ENCODE data around the gene TXN.

TXN gene

GRCh38 chr9:110217656-110218099 lies 38.6 kb downstream of the TXN start:
- no peaks in the 10 kb centered on the region for H3K36me3 ChIP-seq (ENCODE audit: low read length)
- no peak overlapping the region for H3K9ac ChIP-seq (ENCODE audit: low read length)
- H3K27me3 ChIP-seq (ENCODE audit: low read length), result no peaks in the 10 kb centered on the region
- no peaks in the 10 kb centered on the region for H3K9me2 ChIP-seq (replicated peaks; ENCODE audit: insufficient read depth, low read length)
- no peaks in the 10 kb centered on the region for H3K79me2 ChIP-seq (ENCODE audit: insufficient read depth, low read length)
- no peaks in the 10 kb centered on the region for H4K20me1 ChIP-seq (ENCODE audit: low read depth, low read length)
- H3K9me3 ChIP-seq (ENCODE audit: insufficient read depth, low read length), result no peaks in the 10 kb centered on the region
- H3K4me3 ChIP-seq (ENCODE audit: insufficient read depth, low read length, poor library complexity, severe bottlenecking), result no peak overlapping the region
- H3K27ac ChIP-seq (ENCODE audit: low read depth, low read length), result no peak overlapping the region
- no peaks in the 10 kb centered on the region for H3F3A ChIP-seq (ENCODE audit: insufficient read depth)
- H3K4me2 ChIP-seq (ENCODE audit: low read depth, low read length, poor library complexity, severe bottlenecking), result no peak overlapping the region
- no peak overlapping the region for H2AFZ ChIP-seq (ENCODE audit: low read depth, low read length, severe bottlenecking)
- TF ChIP-seq CTCF (IDR thresholded peaks at IDR 0.05; ENCODE audit: insufficient read depth, low read length, poor library complexity, severe bottlenecking) (peak; percentile 58), EZH2phosphoT487 (conservative IDR thresholded peaks at IDR 0.05; ENCODE audit: low read length) (no peak)

DNA sequence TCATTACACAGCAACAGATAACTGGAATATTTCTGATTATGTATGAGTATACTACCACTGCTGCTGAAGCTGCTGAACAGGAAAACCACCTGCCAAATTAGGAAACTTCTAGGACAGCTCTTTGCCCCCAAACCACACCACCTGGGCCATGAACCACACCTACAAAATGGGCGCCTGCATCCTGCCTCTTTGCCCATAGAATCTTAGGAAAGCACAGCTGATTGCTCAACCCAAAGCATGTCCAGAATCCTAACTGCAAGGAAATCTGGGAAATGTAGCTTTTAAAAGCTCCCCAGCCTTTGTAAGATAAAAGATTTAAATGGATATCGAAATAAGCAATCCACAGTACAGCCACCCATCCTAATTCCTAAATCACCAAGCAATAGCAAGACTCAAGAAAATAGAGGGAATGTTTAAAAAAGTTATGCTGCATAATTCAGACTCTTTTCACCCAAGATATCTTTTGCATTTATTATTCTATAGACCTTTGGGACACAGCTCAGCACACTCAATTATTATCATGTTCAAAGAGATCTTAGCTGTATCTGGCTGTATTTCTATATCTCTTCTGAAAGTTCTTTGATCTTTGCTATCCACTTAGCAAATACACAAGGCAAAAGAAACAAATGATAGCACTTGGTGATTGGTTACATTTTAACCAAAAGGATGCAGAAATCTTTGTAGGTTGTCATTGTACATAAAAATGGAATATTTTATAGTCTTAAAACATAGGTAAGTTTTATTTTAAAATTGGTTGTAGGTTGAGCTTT lies 41.5 kb downstream of the TXN start:
- Histone ChIP-seq H3K4me3 (ENCODE audit: insufficient read depth, low read length, poor library complexity, severe bottlenecking) (no peak overlapping the region), H3K4me2 (ENCODE audit: low read depth, low read length, poor library complexity, severe bottlenecking) (no peak overlapping the region), H3K9me2 (replicated peaks; ENCODE audit: insufficient read depth, low read length) (no peaks in the 10 kb centered on the region), H3K27me3 (ENCODE audit: low read length) (no peaks in the 10 kb centered on the region), H3K27ac (ENCODE audit: low read depth, low read length) (no peak overlapping the region), H3K9me3 (ENCODE audit: insufficient read depth, low read length) (no peaks in the 10 kb centered on the region), H4K20me1 (ENCODE audit: low read depth, low read length) (no peaks in the 10 kb centered on the region), H3K9ac (ENCODE audit: low read length) (no peak overlapping the region), H3K79me2 (ENCODE audit: insufficient read depth, low read length) (no peaks in the 10 kb centered on the region), H3K36me3 (ENCODE audit: low read length) (no peaks in the 10 kb centered on the region), H3F3A (ENCODE audit: insufficient read depth) (no peaks in the 10 kb centered on the region), H2AFZ (ENCODE audit: low read depth, low read length, severe bottlenecking) (no peak overlapping the region)
- TF ChIP-seq EZH2phosphoT487 (conservative IDR thresholded peaks at IDR 0.05; ENCODE audit: low read length), result no peak
- no peak for TF ChIP-seq CTCF (IDR thresholded peaks at IDR 0.05; ENCODE audit: insufficient read depth, low read length, poor library complexity, severe bottlenecking)

GRCh38 chr9:110214090-110214489 lies 42.2 kb downstream of the TXN start:
- Histone ChIP-seq H2AFZ (ENCODE audit: low read depth, low read length, severe bottlenecking) (no peak overlapping the region), H4K20me1 (ENCODE audit: low read depth, low read length) (no peaks in the 10 kb centered on the region), H3K79me2 (ENCODE audit: insufficient read depth, low read length) (no peaks in the 10 kb centered on the region), H3K4me2 (ENCODE audit: low read depth, low read length, poor library complexity, severe bottlenecking) (no peak overlapping the region), H3K9me2 (replicated peaks; ENCODE audit: insufficient read depth, low read length) (no peaks in the 10 kb centered on the region), H3K9ac (ENCODE audit: low read length) (no peak overlapping the region), H3K9me3 (ENCODE audit: insufficient read depth, low read length) (no peaks in the 10 kb centered on the region), H3K36me3 (ENCODE audit: low read length) (no peaks in the 10 kb centered on the region), H3K27me3 (ENCODE audit: low read length) (no peaks in the 10 kb centered on the region), H3K27ac (ENCODE audit: low read depth, low read length) (no peak overlapping the region), H3K4me3 (ENCODE audit: insufficient read depth, low read length, poor library complexity, severe bottlenecking) (no peak overlapping the region), H3F3A (ENCODE audit: insufficient read depth) (no peaks in the 10 kb centered on the region)
- TF ChIP-seq EZH2phosphoT487 (conservative IDR thresholded peaks at IDR 0.05; ENCODE audit: low read length) (no peak), CTCF (IDR thresholded peaks at IDR 0.05; ENCODE audit: insufficient read depth, low read length, poor library complexity, severe bottlenecking) (no peak)

Measured in SU-DHL-6 (cell line).